Erythroblast (primary cell): Measurements from ENCODE around the gene CFAP77.

Source experiments
- GATA1 ChIP-seq: IDR thresholded peaks from 2 replicates; pipeline ENCODE4 v1.6.1; 2011; ENCODE audit warnings: low read depth, mild to moderate bottlenecking, control low read depth, low read length, moderate library complexity
- POLR2A ChIP-seq: IDR thresholded peaks from 2 replicates; pipeline ENCODE4 v1.6.1; 2011; ENCODE audit warnings: mild to moderate bottlenecking, low read length

- TF ChIP-seq POLR2A = no peak
- TF ChIP-seq GATA1 = no peak
These were observed 206.7 kb downstream of the CFAP77 start for GRCh38 chr9:132616725-132617124.
